ENCODE data around the gene CCT4.

The CCT4 gene

GRCh38 chr2:61888267-61889055 lies at the start of gene CCT4:
CCT4 (minus strand) TSS chr2:61888656; CDS start chr2:61888507, 149 bp downstream.
- peak; percentile 84 for DNase-seq (ENCODE audit: low spot score)
- Histone ChIP-seq H3K4me1 (ENCODE audit: insufficient read depth, poor library complexity, severe bottlenecking) (no peaks in the 10 kb centered on the region), H3K4me3 (ENCODE audit: severe bottlenecking) (peak within 1 kb of the TSS; percentile 76), H3K27me3 (ENCODE audit: insufficient read depth, poor library complexity, severe bottlenecking) (no peaks in the 10 kb centered on the region), H3K9me3 (ENCODE audit: severe bottlenecking) (no peaks in the 10 kb centered on the region), H3K27ac (ENCODE audit: poor library complexity, severe bottlenecking) (peak within 1 kb of the TSS; percentile 78), H3K36me3 (ENCODE audit: low read depth) (peaks cover 42% of the 10 kb centered on the region)
- ATAC-seq (ENCODE audit: low read depth) = peak; percentile 74
- no peak for TF ChIP-seq CTCF (IDR thresholded peaks at IDR 0.05; ENCODE audit: poor library complexity, severe bottlenecking)

GRCh38 chr2:61937886-61938285 lies 49.4 kb upstream of the CCT4 start:
- no peaks in the 10 kb centered on the region for H3K4me1 ChIP-seq (ENCODE audit: insufficient read depth, poor library complexity, severe bottlenecking)
- H3K36me3 ChIP-seq (ENCODE audit: low read depth) = no peaks in the 10 kb centered on the region
- H3K4me3 ChIP-seq (ENCODE audit: severe bottlenecking) = no peak overlapping the region
- no peaks in the 10 kb centered on the region for H3K27me3 ChIP-seq (ENCODE audit: insufficient read depth, poor library complexity, severe bottlenecking)
- DNase-seq (ENCODE audit: low spot score) (no peak), ATAC-seq (ENCODE audit: low read depth) (no peak)
- no peak overlapping the region for H3K27ac ChIP-seq (ENCODE audit: poor library complexity, severe bottlenecking)
- H3K9me3 ChIP-seq (ENCODE audit: severe bottlenecking) = no peaks in the 10 kb centered on the region
- TF ChIP-seq CTCF (IDR thresholded peaks at IDR 0.05; ENCODE audit: poor library complexity, severe bottlenecking) = no peak

GRCh38 chr2:61937098-61937497 lies 48.6 kb upstream of the CCT4 start:
- Histone ChIP-seq H3K4me3 (ENCODE audit: severe bottlenecking) (no peak overlapping the region), H3K36me3 (ENCODE audit: low read depth) (no peaks in the 10 kb centered on the region), H3K4me1 (ENCODE audit: insufficient read depth, poor library complexity, severe bottlenecking) (no peaks in the 10 kb centered on the region), H3K27me3 (ENCODE audit: insufficient read depth, poor library complexity, severe bottlenecking) (no peaks in the 10 kb centered on the region), H3K27ac (ENCODE audit: poor library complexity, severe bottlenecking) (no peak overlapping the region), H3K9me3 (ENCODE audit: severe bottlenecking) (no peaks in the 10 kb centered on the region)
- TF ChIP-seq CTCF (IDR thresholded peaks at IDR 0.05; ENCODE audit: poor library complexity, severe bottlenecking) = no peak
- ATAC-seq (ENCODE audit: low read depth) (no peak), DNase-seq (ENCODE audit: low spot score) (no peak)

- Histone ChIP-seq H3K4me1 (ENCODE audit: insufficient read depth, poor library complexity, severe bottlenecking) (peaks cover 5% of the 10 kb centered on the region), H3K4me3 (ENCODE audit: severe bottlenecking) (no peak overlapping the region), H3K9me3 (ENCODE audit: severe bottlenecking) (no peaks in the 10 kb centered on the region), H3K27me3 (ENCODE audit: insufficient read depth, poor library complexity, severe bottlenecking) (no peaks in the 10 kb centered on the region), H3K36me3 (ENCODE audit: low read depth) (0 out of 2 replicates have a peak, but pooled peaks cover 4% of the 10 kb centered on the region), H3K27ac (ENCODE audit: poor library complexity, severe bottlenecking) (no peak overlapping the region)
- peak; percentile 67 for ATAC-seq (ENCODE audit: low read depth)
- no peak for TF ChIP-seq CTCF (IDR thresholded peaks at IDR 0.05; ENCODE audit: poor library complexity, severe bottlenecking)
- DNase-seq (ENCODE audit: low spot score) = no peak
Measured at GRCh38 chr2:61928826-61929461, 40.5 kb upstream of the CCT4 start.
